Osteoblast (primary cell): Measurements from ENCODE around the gene POLR2L. TPM values are rescaled to one million over a fixed set of nuclear protein-coding genes. Genes with fewer than 3 reads are reported as not detected.

ENCODE experiments used
- DNase-seq: peaks from one replicate; pipeline ENCODE4 v3.0.0; 2011; ENCODE audit warnings: low spot score, mixed read lengths; ENCODE audit not compliant: insufficient read length; ENCODE audit errors: missing footprints
- H2AFZ ChIP-seq: 2 replicates; pipeline ENCODE4 v1.6.0; 2011; ENCODE audit warnings: mild to moderate bottlenecking, low read length
- H3K27ac ChIP-seq: 2 replicates; pipeline ENCODE4 v1.5.1; 2011; ENCODE audit warnings: mild to moderate bottlenecking, low read depth, low read length, moderate library complexity
- H3K27me3 ChIP-seq: 2 replicates; pipeline ENCODE4 v1.6.0; 2012; ENCODE audit warnings: mild to moderate bottlenecking, control low read depth, inconsistent platforms, low read length, moderate library complexity; ENCODE audit not compliant: insufficient read depth
- H3K36me3 ChIP-seq: 2 replicates; pipeline ENCODE4 v1.5.1; 2011; ENCODE audit warnings: mild to moderate bottlenecking, low read length, control low read depth, moderate library complexity; ENCODE audit not compliant: insufficient read depth
- H3K4me1 ChIP-seq: 2 replicates; pipeline ENCODE4 v1.5.1; 2011; ENCODE audit warnings: mild to moderate bottlenecking, low read length, control low read depth, moderate library complexity; ENCODE audit not compliant: insufficient read depth
- H3K4me2 ChIP-seq: 2 replicates; pipeline ENCODE4 v1.6.0; 2011; ENCODE audit warnings: mild to moderate bottlenecking, low read length; ENCODE audit not compliant: insufficient read depth
- H3K4me3 ChIP-seq: fragments of 200-600 bp; sonication (generic); 3 replicates; pipeline ENCODE4 v1.5.1; 2012; ENCODE audit warnings: mild to moderate bottlenecking, low read length, inconsistent platforms; ENCODE audit not compliant: insufficient read depth
- H3K79me2 ChIP-seq: 2 replicates; pipeline ENCODE4 v1.6.0; 2012; ENCODE audit warnings: mild to moderate bottlenecking, low read length, control low read depth, inconsistent platforms; ENCODE audit not compliant: insufficient read depth
- H3K9me3 ChIP-seq: 2 replicates; pipeline ENCODE4 v1.5.1; 2011; ENCODE audit warnings: low read depth, low read length, control low read depth
- H4K20me1 ChIP-seq: 2 replicates; pipeline ENCODE4 v1.6.0; 2012; ENCODE audit warnings: mild to moderate bottlenecking, low read length, control low read depth; ENCODE audit not compliant: insufficient read depth
- total RNA-seq: library from RNA; depleted of rRNA; stranded (reverse); fragments of >200 nt; gene quantifications from 2 replicates; pipeline ENCODE4 v1.2.3, GENCODE V29; 2012
- TF ChIP-seq, protein P1 (sequence below): IDR thresholded peaks from 2 replicates; pipeline ENCODE4 v1.5.1; 2011; ENCODE audit warnings: mild to moderate bottlenecking, low read depth, low read length, moderate library complexity; ENCODE audit errors: extremely low read depth

Gene POLR2L
- total RNA-seq, 1 donor: 60.8 TPM

DNA sequence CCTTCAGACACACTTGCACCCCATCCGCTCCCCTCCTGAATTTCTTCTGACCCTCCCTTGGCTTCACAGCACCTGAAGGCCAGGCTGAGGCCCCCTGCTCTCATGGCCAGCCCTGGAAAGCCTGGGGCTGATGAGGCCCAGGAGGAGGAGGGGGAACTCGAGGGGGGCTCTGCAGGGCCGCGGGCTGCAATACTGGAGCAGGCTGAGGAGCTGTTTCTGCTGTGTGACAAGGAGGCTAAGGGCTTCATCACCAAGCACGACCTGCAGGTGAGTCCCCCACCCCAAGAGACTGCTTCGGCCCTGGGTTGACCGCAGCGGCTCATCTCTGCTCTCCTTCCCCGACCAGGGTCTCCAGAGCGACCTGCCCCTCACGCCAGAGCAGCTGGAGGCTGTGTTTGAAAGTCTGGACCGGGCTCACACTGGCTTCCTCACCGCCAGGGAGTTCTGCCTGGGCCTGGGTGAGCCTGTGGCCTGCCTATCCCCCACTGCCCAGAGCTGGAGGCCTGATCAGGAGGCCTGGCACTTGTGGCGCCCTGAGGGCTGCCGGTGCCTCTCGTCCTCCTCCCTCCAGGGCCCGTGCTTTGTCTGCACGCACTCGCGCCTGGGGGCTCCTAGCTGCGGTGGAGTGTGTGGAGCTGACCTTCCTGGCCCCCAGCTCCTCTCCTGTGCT is 13.7 kb downstream of the POLR2L start:
- no peak for DNase-seq

DNA sequence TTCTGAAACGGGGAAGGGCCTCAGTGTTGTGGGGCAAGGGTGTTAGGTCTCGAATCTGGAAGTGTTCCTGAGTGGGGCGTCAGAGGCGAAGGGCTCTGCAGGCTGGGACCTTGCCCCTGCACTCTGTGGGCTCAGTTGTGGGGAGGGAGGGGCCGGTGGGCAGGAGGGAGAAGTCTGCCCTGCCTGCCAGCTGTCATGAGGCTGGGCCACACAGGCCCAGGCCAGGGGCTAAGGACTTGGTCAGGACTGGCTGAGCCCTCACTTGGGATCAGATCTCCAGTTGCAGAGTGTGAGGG is 14.5 kb downstream of the POLR2L start, which contains the start of gene CRACR2B:
Gene CRACR2B, plus strand, starts transcription at position 23 of the 296 bp plus-strand sequence. CDS start 689 bp downstream, outside the sequence.
- Histone ChIP-seq H3K36me3 (peaks cover 10% of the 10 kb centered on the region), H3K9me3 (no peaks in the 10 kb centered on the region), H3K27me3 (no peaks in the 10 kb centered on the region), H3K4me2 (peak within 1 kb of the TSS; percentile 58), H3K27ac (no peak within 1 kb of the TSS), H4K20me1 (peaks cover 23% of the 10 kb centered on the region), H2AFZ (no peak within 1 kb of the TSS), H3K79me2 (no peaks in the 10 kb centered on the region), H3K4me1 (peaks cover 41% of the 10 kb centered on the region), H3K4me3 (peak within 1 kb of the TSS; percentile 58)
- no peak for DNase-seq
- TF ChIP-seq, protein P1, sequence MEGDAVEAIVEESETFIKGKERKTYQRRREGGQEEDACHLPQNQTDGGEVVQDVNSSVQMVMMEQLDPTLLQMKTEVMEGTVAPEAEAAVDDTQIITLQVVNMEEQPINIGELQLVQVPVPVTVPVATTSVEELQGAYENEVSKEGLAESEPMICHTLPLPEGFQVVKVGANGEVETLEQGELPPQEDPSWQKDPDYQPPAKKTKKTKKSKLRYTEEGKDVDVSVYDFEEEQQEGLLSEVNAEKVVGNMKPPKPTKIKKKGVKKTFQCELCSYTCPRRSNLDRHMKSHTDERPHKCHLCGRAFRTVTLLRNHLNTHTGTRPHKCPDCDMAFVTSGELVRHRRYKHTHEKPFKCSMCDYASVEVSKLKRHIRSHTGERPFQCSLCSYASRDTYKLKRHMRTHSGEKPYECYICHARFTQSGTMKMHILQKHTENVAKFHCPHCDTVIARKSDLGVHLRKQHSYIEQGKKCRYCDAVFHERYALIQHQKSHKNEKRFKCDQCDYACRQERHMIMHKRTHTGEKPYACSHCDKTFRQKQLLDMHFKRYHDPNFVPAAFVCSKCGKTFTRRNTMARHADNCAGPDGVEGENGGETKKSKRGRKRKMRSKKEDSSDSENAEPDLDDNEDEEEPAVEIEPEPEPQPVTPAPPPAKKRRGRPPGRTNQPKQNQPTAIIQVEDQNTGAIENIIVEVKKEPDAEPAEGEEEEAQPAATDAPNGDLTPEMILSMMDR: no peak

More for the DNA sequence above, 13.7 kb downstream of the POLR2L start:
- peak overlapping the region; percentile 85 for H3K4me2 ChIP-seq
- H3K9me3 ChIP-seq: no peaks in the 10 kb centered on the region
- TF ChIP-seq, protein P1: no peak
- peaks cover 42% of the 10 kb centered on the region for H3K4me1 ChIP-seq
- H3K27ac ChIP-seq: no peak overlapping the region
- H4K20me1 ChIP-seq: peaks cover 23% of the 10 kb centered on the region
- no peaks in the 10 kb centered on the region for H3K27me3 ChIP-seq
- peaks cover 6% of the 10 kb centered on the region for H3K79me2 ChIP-seq
- peak overlapping the region; percentile 74 for H2AFZ ChIP-seq
- H3K4me3 ChIP-seq: no peak overlapping the region
- H3K36me3 ChIP-seq: peaks cover 10% of the 10 kb centered on the region

DNA sequence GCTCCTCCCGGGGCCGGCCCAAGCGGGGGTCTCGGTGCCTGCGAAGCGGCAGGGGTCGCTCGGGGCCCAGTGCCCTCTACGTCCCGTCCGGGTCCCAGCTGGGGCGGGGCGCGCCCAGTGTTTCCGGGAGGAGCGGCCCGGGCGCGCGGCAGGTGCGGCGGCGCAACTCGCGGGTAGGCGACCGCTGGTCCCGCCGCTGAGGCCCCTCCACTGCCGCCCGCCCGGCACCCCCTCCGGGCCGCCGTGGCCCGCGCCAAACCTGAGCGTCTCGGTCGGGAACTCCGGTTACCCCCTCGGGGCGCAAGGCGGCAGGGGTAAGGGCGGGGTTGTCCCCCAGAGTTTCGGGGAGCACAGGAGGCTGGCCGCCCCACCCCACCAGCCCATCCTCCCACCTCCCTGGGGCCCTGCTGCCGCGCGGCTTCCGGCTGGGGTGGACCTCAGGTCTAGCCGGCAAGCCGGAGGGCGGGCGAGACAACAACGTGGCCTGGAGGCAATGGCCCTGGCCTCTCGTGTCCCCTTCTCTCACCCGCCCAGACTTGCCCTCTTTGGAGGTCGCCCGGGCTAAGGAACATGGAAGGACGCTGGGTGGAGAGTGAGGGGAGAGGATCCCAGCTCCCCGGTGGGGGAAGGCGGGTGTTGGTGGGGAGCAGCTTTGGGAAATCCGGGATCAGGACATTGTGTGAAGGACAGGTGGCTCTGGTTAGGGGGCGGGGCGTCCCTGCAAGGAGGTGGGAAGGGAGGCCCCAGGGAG is 15.0 kb downstream of the POLR2L start:
- Histone ChIP-seq H3K27me3 (no peaks in the 10 kb centered on the region), H4K20me1 (peaks cover 26% of the 10 kb centered on the region), H3K4me1 (peaks cover 38% of the 10 kb centered on the region), H3K79me2 (peaks cover 3% of the 10 kb centered on the region), H3K36me3 (peaks cover 12% of the 10 kb centered on the region), H3K9me3 (no peaks in the 10 kb centered on the region), H3K4me2 (peak overlapping the region; percentile 58), H3K4me3 (peak overlapping the region; percentile 58), H2AFZ (no peak overlapping the region), H3K27ac (no peak overlapping the region)
- TF ChIP-seq, protein P1: no peak
- DNase-seq: no peak

- Histone ChIP-seq H4K20me1 (peaks cover 31% of the 10 kb centered on the region), H3K4me3 (peak overlapping the region; percentile 58), H3K27me3 (no peaks in the 10 kb centered on the region), H2AFZ (no peak overlapping the region), H3K4me1 (peaks cover 35% of the 10 kb centered on the region), H3K36me3 (peaks cover 13% of the 10 kb centered on the region), H3K79me2 (peaks cover 8% of the 10 kb centered on the region), H3K27ac (no peak overlapping the region), H3K9me3 (no peaks in the 10 kb centered on the region), H3K4me2 (peak overlapping the region; percentile 58)
- TF ChIP-seq, protein P1: no peak
- DNase-seq: no peak
Measured at GRCh38 chr11:826836-827145, 15.5 kb downstream of the POLR2L start.
